Spinal cord (tissue), 10 donors: Measurements from ENCODE around the gene GAS2L1. TPM values are rescaled to one million over a fixed set of nuclear protein-coding genes. Genes with fewer than 3 reads are reported as not detected.

ENCODE experiments used
- DNase-seq, 6 donors: peaks; one replicate each; pipeline versions ENCODE4 v3.0.0 to v3.0.0-alpha.2; 2013 to 2015; ENCODE audit warnings: low spot score in 6 of 6, low read depth in 4 of 6
- H3K27ac ChIP-seq: one replicate; pipeline ENCODE4 v1.5.1; 2013; ENCODE audit warnings: low read depth, low read length, control low read depth
- H3K27me3 ChIP-seq: one replicate; pipeline ENCODE4 v1.6.1; 2013; ENCODE audit warnings: low read length; ENCODE audit not compliant: control insufficient read depth, insufficient read depth
- H3K36me3 ChIP-seq: one replicate; pipeline ENCODE4 v1.6.1; 2013; ENCODE audit warnings: low read length; ENCODE audit not compliant: control insufficient read depth, insufficient read depth
- H3K4me1 ChIP-seq: one replicate; pipeline ENCODE4 v1.6.1; 2013; ENCODE audit warnings: low read length; ENCODE audit not compliant: control insufficient read depth, insufficient read depth
- H3K4me3 ChIP-seq: one replicate; pipeline ENCODE4 v1.5.1; 2013; ENCODE audit warnings: low read depth, low read length, control low read depth
- H3K9me3 ChIP-seq: one replicate; pipeline ENCODE4 v1.6.1; 2013; ENCODE audit warnings: low read length; ENCODE audit not compliant: control insufficient read depth, insufficient read depth
- WGBS: methylation state at CpG from one replicate; pipeline ENCODE4 v1.1.5; 2013; ENCODE audit warnings: missing lambda C conversion rate; ENCODE audit not compliant: insufficient coverage; 5-methylcytosine and 5-hydroxymethylcytosine counted together
- long read RNA-seq, 4 donors: transcript quantifications; one replicate each; lab custom pipeline, GENCODE V29; 2026
- polyA plus RNA-seq, 2 donors: library from polyadenylated mRNA; unstranded; fragments of 120-200 nt; gene quantifications; one replicate each; pipeline ENCODE4 v1.2.1, GENCODE V29; 2013; ENCODE audit not compliant: insufficient read length in 2 of 2
- total RNA-seq, 2 donors: library from RNA; depleted of rRNA in 1 of 2; stranded (reverse); fragments of 120-200 nt in 1 of 2; fragments of >200 nt in 1 of 2; gene quantifications; one replicate each; pipeline versions ENCODE4 v1.2.3 to v1.2.4, GENCODE V29; 2013 to 2014
- donor health status: healthy.

The GAS2L1 gene
- 1 to 10 TPM; 5.7 to 6.5 TPM for total RNA-seq
- 10 to 100 TPM; 23.9 to 28.4 TPM for polyA plus RNA-seq
- long read RNA-seq, donor 1, transcript GAS2L1-208 (6 exons, 2,925 nt) = major isoform, 9 of 14 reads
- long read RNA-seq, donor 1, partial matches to known transcripts = 0 of 14 reads
- long read RNA-seq, donor 1, other reads (novel, unspliced or antisense) = 0 of 14 reads
- long read RNA-seq, donor 2, partial matches to known transcripts = 0 of 6 reads
- long read RNA-seq, donor 2, other reads (novel, unspliced or antisense) = 0 of 6 reads
- long read RNA-seq, donor 3, partial matches to known transcripts = 0 of 3 reads
- long read RNA-seq, donor 3, other reads (novel, unspliced or antisense) = 0 of 3 reads
- long read RNA-seq, donor 4, partial matches to known transcripts = 0 of 2 reads
- long read RNA-seq, donor 4, other reads (novel, unspliced or antisense) = 0 of 2 reads

GRCh38 chr22:29306175-29306834 is at the start of gene GAS2L1:
GAS2L1 (plus strand) TSS chr22:29306650; CDS start chr22:29308106, 1,456 bp downstream.
- H3K4me1 ChIP-seq = peaks cover 78% of the 10 kb centered on the region
- peak in 4 of 6 donors; percentile 47 to 87 (median 59) for DNase-seq
- peak within 1 kb of the TSS; percentile 81 for H3K4me3 ChIP-seq
- H3K27ac ChIP-seq = peak within 1 kb of the TSS; percentile 80
- WGBS = under 1% methylated on average over 32 of the region's 40 CpGs
- peaks cover 39% of the 10 kb centered on the region for H3K36me3 ChIP-seq
- peaks cover 6% of the 10 kb centered on the region for H3K27me3 ChIP-seq
- no peaks in the 10 kb centered on the region for H3K9me3 ChIP-seq

- Histone ChIP-seq H3K27ac (no peak overlapping the region), H3K9me3 (no peaks in the 10 kb centered on the region), H3K4me1 (no peaks in the 10 kb centered on the region), H3K27me3 (no peaks in the 10 kb centered on the region), H3K4me3 (no peak overlapping the region), H3K36me3 (peaks cover 69% of the 10 kb centered on the region)
- DNase-seq = no peak
- WGBS = 95% methylated on average over 7 of the region's 8 CpGs
Observed at GRCh38 chr22:29257751-29258181, 48.7 kb upstream of the GAS2L1 start.

- no peak for DNase-seq
- no peaks in the 10 kb centered on the region for H3K27me3 ChIP-seq
- no peaks in the 10 kb centered on the region for H3K4me1 ChIP-seq
- H3K4me3 ChIP-seq = no peak overlapping the region
- no peaks in the 10 kb centered on the region for H3K9me3 ChIP-seq
- no peak overlapping the region for H3K27ac ChIP-seq
- 88% methylated on average over 11 of the region's 17 CpGs for WGBS
- H3K36me3 ChIP-seq = peaks cover 75% of the 10 kb centered on the region
Observed at GRCh38 chr22:29258407-29259252, 47.8 kb upstream of the GAS2L1 start.

- Histone ChIP-seq H3K36me3 (peaks cover 74% of the 10 kb centered on the region), H3K27ac (no peak overlapping the region), H3K9me3 (no peaks in the 10 kb centered on the region), H3K4me1 (no peaks in the 10 kb centered on the region), H3K4me3 (no peak overlapping the region), H3K27me3 (no peaks in the 10 kb centered on the region)
- WGBS = 69% methylated on average over 10 of the region's 11 CpGs
- no peak for DNase-seq
Observed at GRCh38 chr22:29259253-29259899, 47.1 kb upstream of the GAS2L1 start.

GRCh38 chr22:29260031-29260560 is 46.4 kb upstream of the GAS2L1 start:
- no peak for DNase-seq
- H3K9me3 ChIP-seq = no peaks in the 10 kb centered on the region
- peaks cover 76% of the 10 kb centered on the region for H3K36me3 ChIP-seq
- H3K27me3 ChIP-seq = no peaks in the 10 kb centered on the region
- H3K4me1 ChIP-seq = no peaks in the 10 kb centered on the region
- H3K4me3 ChIP-seq = no peak overlapping the region
- H3K27ac ChIP-seq = no peak overlapping the region
- 93% methylated on average over 7 of the region's 13 CpGs for WGBS

- peaks cover 76% of the 10 kb centered on the region for H3K36me3 ChIP-seq
- 92% methylated on average over 17 of the region's 17 CpGs for WGBS
Observed at GRCh38 chr22:29260601-29261315, 45.7 kb upstream of the GAS2L1 start.

GRCh38 chr22:29263791-29264276 is 42.6 kb upstream of the GAS2L1 start:
- H3K4me3 ChIP-seq = no peak overlapping the region
- WGBS = 92% methylated on average over 13 of the region's 14 CpGs
- H3K9me3 ChIP-seq = no peaks in the 10 kb centered on the region
- no peak overlapping the region for H3K27ac ChIP-seq
- H3K27me3 ChIP-seq = no peaks in the 10 kb centered on the region
- peaks cover 58% of the 10 kb centered on the region for H3K36me3 ChIP-seq
- peaks cover 18% of the 10 kb centered on the region for H3K4me1 ChIP-seq
- no peak for DNase-seq

More at GRCh38 chr22:29260601-29261315, 45.7 kb upstream of the GAS2L1 start:
- Histone ChIP-seq H3K27me3 (no peaks in the 10 kb centered on the region), H3K27ac (no peak overlapping the region), H3K4me1 (peaks cover under 1% of the 10 kb centered on the region), H3K9me3 (no peaks in the 10 kb centered on the region), H3K4me3 (no peak overlapping the region)
- DNase-seq = no peak

GRCh38 chr22:29265305-29265704 is 41.1 kb upstream of the GAS2L1 start:
- Histone ChIP-seq H3K27me3 (no peaks in the 10 kb centered on the region), H3K27ac (no peak overlapping the region), H3K4me3 (no peak overlapping the region), H3K36me3 (peaks cover 43% of the 10 kb centered on the region), H3K4me1 (peaks cover 18% of the 10 kb centered on the region), H3K9me3 (no peaks in the 10 kb centered on the region)
- DNase-seq = no peak
- 92% methylated on average over 6 of the region's 7 CpGs for WGBS
